Endothelial cell of umbilical vein (primary cell): ENCODE data around the gene ZNF688. TPM values are rescaled to one million over a fixed set of nuclear protein-coding genes. Genes with fewer than 3 reads are reported as not detected.

Experiments used
- BruUV-seq: library from RNA; stranded (reverse); fragments of 400-500 nt; replicated peaks from 2 replicates; lab custom pipeline; 2021; lab: Mats Ljungman, UMichigan
- CTCF ChIA-PET: fragments of 300-600, 350-600 bp; sonication (Branson Sonifier 250); formaldehyde crosslinking; loops from one replicate; lab custom pipeline; 2021; ENCODE audit warnings: antibody characterized with exemption, inconsistent platforms; lab: Charles Lee
- POLR2A ChIA-PET: fragments of 300-600, 350-600 bp; sonication (Branson Sonifier 250); formaldehyde crosslinking; loops from one replicate; lab custom pipeline; 2021; ENCODE audit warnings: antibody characterized with exemption, inconsistent platforms; lab: Charles Lee
- DNase-seq: peaks from one replicate; pipeline ENCODE4 v3.0.0-alpha.2; 2011; ENCODE audit warnings: low read depth, low spot score
- FAIRE-seq: peaks from 2 replicates; lab custom pipeline; 2011; peaks lifted over from hg19 to GRCh38; lab: Jason Lieb, UNC
- H2AFZ ChIP-seq: 2 replicates; pipeline ENCODE4 v1.6.0; 2012; ENCODE audit warnings: low read depth, low read length, control low read depth, inconsistent platforms
- H3K27ac ChIP-seq: 2 replicates; pipeline ENCODE4 v1.5.1; 2011; ENCODE audit warnings: low read depth, mild to moderate bottlenecking, control low read depth, low read length, moderate library complexity; ENCODE audit not compliant: insufficient read depth
- H3K27me3 ChIP-seq, 2 experiments: 2 replicates each; pipeline versions ENCODE4 v1.6.0 to v1.6.1; 2011; ENCODE audit warnings: low read length in 2 of 2, mixed read lengths in 1 of 2; ENCODE audit not compliant: control insufficient read depth in 2 of 2, insufficient read depth in 2 of 2
- H3K36me3 ChIP-seq, 2 experiments: 2 replicates in 1 of 2; 3 replicates in 1 of 2; pipeline ENCODE4 v1.5.1; 2011; ENCODE audit warnings: low read length in 2 of 2, mild to moderate bottlenecking in 1 of 2, moderate library complexity in 1 of 2; ENCODE audit not compliant: control insufficient read depth in 2 of 2, insufficient read depth in 2 of 2; ENCODE audit errors: extremely low read depth in 1 of 2
- H3K4me1 ChIP-seq: 3 replicates; pipeline ENCODE4 v1.5.1; 2011; ENCODE audit warnings: mild to moderate bottlenecking, low read length; ENCODE audit not compliant: control insufficient read depth, insufficient read depth; ENCODE audit errors: extremely low read depth
- H3K4me2 ChIP-seq: 2 replicates; pipeline ENCODE4 v1.6.1; 2011; ENCODE audit warnings: low read length, control low read depth, mixed read lengths; ENCODE audit not compliant: insufficient read depth
- H3K4me3 ChIP-seq, 3 experiments: fragments of 200-600 bp in 1 of 3; sonication (generic), shearing (Covaris generic) in 1 of 3; replicated peaks in 1 of 3; 2 replicates each; pipeline ENCODE4 v1.5.1; 2011 to 2016; ENCODE audit warnings: control low read depth in 3 of 3, low read length in 3 of 3, mild to moderate bottlenecking in 2 of 3, inconsistent platforms in 1 of 3, low read depth in 1 of 3, moderate library complexity in 1 of 3; ENCODE audit not compliant: insufficient read depth in 1 of 3
- H3K79me2 ChIP-seq: 2 replicates; pipeline ENCODE4 v1.6.0; 2012; ENCODE audit warnings: low read length, inconsistent platforms; ENCODE audit not compliant: control insufficient read depth, insufficient read depth
- H3K9ac ChIP-seq: replicated peaks from 2 replicates; pipeline ENCODE3; 2011; ENCODE audit warnings: low read length, control low read depth; ENCODE audit not compliant: insufficient read depth; ENCODE audit errors: extremely low read depth
- H3K9me1 ChIP-seq: replicated peaks from 3 replicates; pipeline ENCODE4 v1.6.0; 2011; ENCODE audit warnings: mild to moderate bottlenecking, low read length; ENCODE audit not compliant: control insufficient read depth, insufficient read depth; ENCODE audit errors: extremely low read depth
- H3K9me3 ChIP-seq: replicated peaks from 2 replicates; pipeline ENCODE4 v1.5.1; 2012; ENCODE audit warnings: low read length, inconsistent platforms; ENCODE audit not compliant: control insufficient read depth, insufficient read depth
- H4K20me1 ChIP-seq: replicated peaks from 2 replicates; pipeline ENCODE3; 2011; ENCODE audit warnings: mild to moderate bottlenecking, low read length; ENCODE audit not compliant: control insufficient read depth, insufficient read depth; ENCODE audit errors: extremely low read depth
- EZH2 ChIP-seq: IDR thresholded peaks from 2 replicates; pipeline ENCODE4 v1.6.1; 2012; ENCODE audit warnings: borderline replicate concordance, low read depth, mild to moderate bottlenecking, moderate library complexity, low read length, inconsistent platforms; ENCODE audit not compliant: severe bottlenecking
- FOS ChIP-seq: IDR thresholded peaks from 2 replicates; pipeline ENCODE4 v1.6.1; 2011; ENCODE audit warnings: mild to moderate bottlenecking, low read length, moderate library complexity, borderline replicate concordance; ENCODE audit not compliant: insufficient read depth
- JUN ChIP-seq: IDR thresholded peaks from 2 replicates; pipeline ENCODE4 v1.6.1; 2011; ENCODE audit warnings: borderline replicate concordance, low read depth; ENCODE audit not compliant: insufficient read length, insufficient read depth
- MYC ChIP-seq: IDR thresholded peaks from one replicate; pipeline ENCODE4 v1.6.1; 2011; ENCODE audit warnings: mild to moderate bottlenecking, low read depth, low read length
- POLR2A ChIP-seq: IDR thresholded peaks from 2 replicates; pipeline ENCODE4 v1.6.1; 2012; ENCODE audit warnings: low read depth, mild to moderate bottlenecking, control low read depth, low read length
- POLR2AphosphoS5 ChIP-seq: IDR thresholded peaks from 2 replicates; pipeline ENCODE4 v1.6.1; 2012; ENCODE audit warnings: low read depth, mild to moderate bottlenecking, control low read depth, low read length, moderate library complexity; ENCODE audit not compliant: insufficient read depth
- dilution Hi-C: fragments of 300-500 bp; cut with MboI; formaldehyde crosslinking; loops from one replicate; pipeline ENCODE4 v1.15.0; 2019; ENCODE audit warnings: low sequenced_read_pairs; ENCODE audit not compliant: extremely low pct_ligation_motif_present
- intact Hi-C: fragments of 100-400 bp; cut with micrococcal nuclease; formaldehyde crosslinking; loops from one replicate; pipeline ENCODE4 v1.10.0; 2022
- polyA plus RNA-seq, 4 experiments: library from polyadenylated mRNA; depleted of rRNA in 3 of 4; stranded (reverse) in 3 of 4; unstranded in 1 of 4; fragments of >200 nt; gene quantifications; 2 replicates each; pipeline versions ENCODE4 v1.2.1 to v1.2.3, GENCODE V29; 2011 to 2012; ENCODE audit warnings: missing spikeins in 1 of 4
- total RNA-seq: library from RNA; stranded (reverse); gene quantifications from 2 replicates; pipeline ENCODE4 v1.2.3, GENCODE V29; 2021
- TF ChIP-seq, protein P1 (sequence below): IDR thresholded peaks from 2 replicates; pipeline ENCODE4 v1.6.1; 2011; ENCODE audit not compliant: insufficient read depth, insufficient read length

The ZNF688 gene
- total and polyA plus RNA-seq, 2 donors (not counting 3 experiments of a cell fraction or from before 2014, with no cell fraction given) = 5.4 to 10.9 TPM

DNA sequence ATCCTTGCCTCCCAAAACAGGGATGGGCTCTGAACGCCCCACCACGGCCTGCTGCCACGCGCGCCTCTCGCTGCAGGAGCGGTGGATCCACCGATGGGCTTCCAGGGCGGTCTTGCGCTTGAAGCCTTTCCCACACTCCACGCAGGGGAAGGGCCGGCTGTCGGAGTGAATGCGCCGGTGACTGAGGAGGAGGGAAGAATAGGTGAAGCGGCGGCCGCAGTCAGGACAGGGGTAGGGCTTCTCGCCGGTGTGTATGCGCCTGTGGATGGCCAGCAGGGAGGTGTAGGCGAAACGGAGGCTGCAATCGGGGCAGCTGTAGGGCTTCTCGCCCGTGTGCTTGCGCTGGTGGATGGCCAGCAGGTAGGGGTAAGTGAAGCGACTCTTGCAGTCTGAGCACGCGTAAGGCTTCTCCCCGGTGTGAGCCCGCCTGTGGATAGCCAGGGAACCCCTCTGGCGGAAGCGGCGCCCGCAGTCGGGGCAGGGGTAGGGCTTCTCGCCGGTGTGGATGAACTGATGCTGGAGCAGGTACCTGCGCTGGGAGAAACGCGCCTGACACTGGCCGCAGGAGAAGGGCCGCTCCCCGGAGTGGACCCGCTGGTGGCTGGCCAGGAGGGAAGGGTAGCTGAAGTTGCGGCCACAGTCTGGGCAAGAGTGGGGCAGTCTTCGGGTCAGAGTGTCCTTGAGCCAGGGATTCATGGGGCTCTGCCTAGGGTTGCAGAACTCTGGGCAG lies 11.3 kb upstream of the ZNF688 start:
- intact Hi-C loops = no loop called here
- POLR2A ChIA-PET = no interaction called here
- CTCF ChIA-PET = no interaction called here

DNA sequence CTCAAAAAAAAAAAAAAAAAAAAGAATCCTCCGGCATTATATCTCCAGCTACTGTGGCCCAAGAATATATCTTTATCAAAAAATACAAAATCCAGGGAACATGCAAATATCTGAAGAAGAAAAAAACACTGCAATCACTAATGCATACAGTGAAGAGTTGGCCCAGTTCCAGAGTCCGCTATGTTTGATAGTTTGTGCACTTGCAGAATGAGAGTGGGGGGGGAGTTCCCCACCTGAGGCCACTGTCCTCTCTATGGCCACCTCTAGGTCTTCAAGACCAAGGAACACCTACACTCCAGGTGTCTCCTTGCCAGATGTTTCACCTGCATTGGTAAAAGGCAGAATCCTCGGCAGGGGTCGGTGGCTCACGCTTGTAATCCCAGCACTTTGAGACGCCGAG lies 9.9 kb upstream of the ZNF688 start:
- Histone ChIP-seq H3K9me3 (no peaks in the 10 kb centered on the region), H3K27me3 (no peaks in the 10 kb centered on the region), H3K4me3 (no peak overlapping the region), H3K9me1 (no peaks in the 10 kb centered on the region), H4K20me1 (no peaks in the 10 kb centered on the region), H3K4me2 (no peak overlapping the region), H2AFZ (no peak overlapping the region), H3K36me3 (peaks cover 2 to 11% of the 10 kb centered on the region in 2 experiments), H3K27ac (no peak overlapping the region), H3K4me1 (peaks cover 7% of the 10 kb centered on the region), H3K79me2 (peaks cover 28% of the 10 kb centered on the region), H3K9ac (no peak overlapping the region)
- no peak for TF ChIP-seq EZH2
- no peak for DNase-seq
- BruUV-seq = no TSS peak
- ChIA-PET POLR2A (no interaction called here), CTCF (interaction anchor here (1.2 kb wide), 1 partner anchor 17 kb away, joined by 5 read pairs; no protein-coding TSS in a partner anchor)
- FAIRE-seq = no peak
- dilution Hi-C loops = no loop called here
- intact Hi-C loops = no loop called here

More for the DNA sequence above, 11.3 kb upstream of the ZNF688 start:
- Histone ChIP-seq H2AFZ (no peak overlapping the region), H3K27me3 (no peaks in the 10 kb centered on the region), H3K9ac (no peak overlapping the region), H3K4me2 (no peak overlapping the region), H3K9me3 (no peaks in the 10 kb centered on the region), H3K79me2 (peaks cover 35% of the 10 kb centered on the region), H3K36me3 (peaks cover 2 to 10% of the 10 kb centered on the region in 2 experiments), H4K20me1 (no peaks in the 10 kb centered on the region), H3K4me1 (peaks cover 7% of the 10 kb centered on the region), H3K9me1 (no peaks in the 10 kb centered on the region), H3K27ac (no peak overlapping the region), H3K4me3 (no peak overlapping the region)
- no TSS peak for BruUV-seq
- dilution Hi-C loops = no loop called here
- FAIRE-seq (no peak), DNase-seq (no peak)
- TF ChIP-seq, protein P1, sequence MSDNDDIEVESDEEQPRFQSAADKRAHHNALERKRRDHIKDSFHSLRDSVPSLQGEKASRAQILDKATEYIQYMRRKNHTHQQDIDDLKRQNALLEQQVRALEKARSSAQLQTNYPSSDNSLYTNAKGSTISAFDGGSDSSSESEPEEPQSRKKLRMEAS = no peak
- TF ChIP-seq POLR2A (no peak), FOS (no peak), POLR2AphosphoS5 (no peak), MYC (no peak), JUN (no peak)
